ENCODE data around the gene AJAP1.

DNA sequence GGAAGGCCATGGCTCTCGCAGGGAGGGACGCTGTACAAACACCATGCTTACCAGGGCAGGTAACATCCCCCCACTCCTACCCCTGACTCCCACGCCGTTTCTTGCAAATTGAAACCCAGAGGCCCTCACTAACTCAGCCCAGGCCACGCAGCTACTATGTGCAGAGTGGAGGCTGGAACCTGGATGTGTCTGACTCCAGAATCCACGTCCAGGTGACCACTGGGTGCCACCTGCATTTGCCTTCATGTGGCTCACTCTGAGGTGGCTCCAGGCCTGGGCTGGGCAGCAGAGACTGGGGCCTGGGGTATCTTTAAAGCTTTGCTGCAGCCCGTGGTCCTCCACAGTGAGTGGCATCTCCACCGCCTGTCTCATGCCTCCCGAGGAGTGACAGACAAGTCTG is 29.6 kb upstream of the AJAP1 start:
- TF ChIP-seq, protein P1, sequence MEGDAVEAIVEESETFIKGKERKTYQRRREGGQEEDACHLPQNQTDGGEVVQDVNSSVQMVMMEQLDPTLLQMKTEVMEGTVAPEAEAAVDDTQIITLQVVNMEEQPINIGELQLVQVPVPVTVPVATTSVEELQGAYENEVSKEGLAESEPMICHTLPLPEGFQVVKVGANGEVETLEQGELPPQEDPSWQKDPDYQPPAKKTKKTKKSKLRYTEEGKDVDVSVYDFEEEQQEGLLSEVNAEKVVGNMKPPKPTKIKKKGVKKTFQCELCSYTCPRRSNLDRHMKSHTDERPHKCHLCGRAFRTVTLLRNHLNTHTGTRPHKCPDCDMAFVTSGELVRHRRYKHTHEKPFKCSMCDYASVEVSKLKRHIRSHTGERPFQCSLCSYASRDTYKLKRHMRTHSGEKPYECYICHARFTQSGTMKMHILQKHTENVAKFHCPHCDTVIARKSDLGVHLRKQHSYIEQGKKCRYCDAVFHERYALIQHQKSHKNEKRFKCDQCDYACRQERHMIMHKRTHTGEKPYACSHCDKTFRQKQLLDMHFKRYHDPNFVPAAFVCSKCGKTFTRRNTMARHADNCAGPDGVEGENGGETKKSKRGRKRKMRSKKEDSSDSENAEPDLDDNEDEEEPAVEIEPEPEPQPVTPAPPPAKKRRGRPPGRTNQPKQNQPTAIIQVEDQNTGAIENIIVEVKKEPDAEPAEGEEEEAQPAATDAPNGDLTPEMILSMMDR (IDR thresholded peaks at IDR 0.05): no peak
- TF ChIP-seq POLR2A (IDR thresholded peaks at IDR 0.05): no peak

All from testis (tissue), 2 donors.